GM19438 (cell line): ENCODE results near the gene FAM162A.
"Not testable (repeated sequence)": the region's sequence is repeated elsewhere in the genome, so short reads cannot be mapped to it uniquely, and the experiment has no call there.

Experiments used
- ATAC-seq: cut with Tn5 transposase; IDR thresholded peaks from one replicate; pipeline ENCODE4 v1.9.1; 2021; ENCODE audit warnings: low read depth; ENCODE audit not compliant: unreplicated experiment

Gene FAM162A, protein sequence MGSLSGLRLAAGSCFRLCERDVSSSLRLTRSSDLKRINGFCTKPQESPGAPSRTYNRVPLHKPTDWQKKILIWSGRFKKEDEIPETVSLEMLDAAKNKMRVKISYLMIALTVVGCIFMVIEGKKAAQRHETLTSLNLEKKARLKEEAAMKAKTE

GRCh38 chr3:122383771-122384697, at the start of gene FAM162A:
FAM162A (plus strand) TSS chr3:122384182; CDS start chr3:122384266, 84 bp downstream.
- peak; percentile 93 for ATAC-seq

- no peak for ATAC-seq
Observed at GRCh38 chr3:122342803-122343202, 41.2 kb upstream of the FAM162A start.

DNA sequence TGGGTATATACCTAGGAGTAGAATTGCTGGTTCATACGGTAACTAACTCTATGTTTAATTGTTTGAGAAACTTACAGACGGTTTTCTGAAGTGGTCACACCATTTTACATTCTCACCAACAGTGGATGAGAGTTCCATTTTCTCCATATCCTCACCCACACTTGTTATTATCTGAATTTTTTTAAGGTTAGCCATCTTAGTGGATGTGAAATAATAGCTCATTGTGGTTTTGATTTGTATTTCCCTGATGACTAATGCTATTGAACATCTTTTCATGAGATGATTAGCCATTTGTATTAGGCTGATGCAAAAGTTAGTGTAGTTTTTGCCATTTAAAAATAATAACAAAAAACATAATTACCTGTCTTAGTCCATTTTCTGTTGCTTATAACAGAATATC, 40.3 kb upstream of the FAM162A start:
- ATAC-seq, result no peak

DNA sequence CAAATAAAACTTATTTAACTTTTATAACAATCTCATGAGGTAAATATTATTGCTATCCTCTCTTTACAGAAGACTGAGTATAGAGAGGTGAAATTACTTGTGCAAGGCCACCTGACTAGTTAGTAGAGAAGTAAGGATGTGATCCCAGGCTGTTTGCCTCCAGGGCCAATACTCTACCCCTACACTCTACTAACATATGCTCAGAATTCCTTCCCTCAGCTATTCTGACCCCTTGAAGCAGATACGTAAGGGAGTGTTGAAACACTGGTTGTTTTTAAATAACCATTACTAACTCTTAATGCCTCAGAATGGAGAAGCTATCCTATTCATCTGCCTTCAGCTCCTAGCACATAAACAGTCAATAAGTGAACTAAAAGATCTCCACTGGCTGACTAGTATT, 34.8 kb upstream of the FAM162A start:
- ATAC-seq, result no peak

DNA sequence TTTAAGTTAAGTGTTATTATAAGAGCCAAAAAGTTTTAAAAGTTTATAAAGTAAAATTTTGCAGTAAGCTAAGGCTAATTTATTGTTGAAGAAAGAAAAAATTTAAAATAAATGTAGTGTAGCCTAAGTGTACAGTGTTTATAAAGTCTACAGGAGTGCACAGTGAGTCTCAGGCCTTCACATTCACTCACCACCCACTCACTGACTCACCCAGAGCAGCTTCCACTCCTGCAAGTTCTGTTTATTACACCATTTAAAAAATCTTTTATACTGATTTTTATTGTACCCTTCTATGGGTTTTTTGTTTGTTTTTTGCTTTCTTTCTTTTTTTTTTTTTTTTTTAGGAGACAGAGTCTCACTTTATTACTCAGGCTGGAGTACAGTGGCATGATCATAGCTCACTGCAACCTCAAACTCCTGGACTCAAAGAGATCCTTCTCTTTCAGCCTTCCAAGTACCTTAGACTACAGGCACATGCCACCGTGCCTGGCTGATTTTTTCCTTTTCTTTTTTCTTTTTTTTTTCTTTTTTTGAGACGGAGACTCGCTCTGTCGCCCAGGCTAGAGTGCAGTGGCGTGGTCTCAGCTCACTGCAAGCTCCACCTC, 33.1 kb upstream of the FAM162A start:
- no peak for ATAC-seq

DNA sequence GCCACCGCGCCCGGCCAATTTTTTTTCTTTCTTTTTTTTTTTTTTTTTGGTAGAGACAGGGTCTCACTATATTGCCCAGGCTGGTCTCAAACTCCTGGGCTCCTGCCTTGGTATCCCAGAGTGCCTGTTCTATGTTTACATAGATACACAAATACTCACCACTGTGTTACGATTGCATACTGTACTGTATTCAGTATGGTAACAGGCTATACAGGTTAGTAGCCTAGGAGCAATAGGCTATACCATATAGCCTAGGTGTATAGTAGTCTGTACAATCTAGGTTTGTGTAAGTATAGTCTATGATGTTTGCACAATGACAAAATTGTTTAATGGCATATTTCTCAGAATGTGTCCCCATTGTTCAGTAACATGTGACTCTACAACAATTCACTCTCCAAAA, 32.4 kb upstream of the FAM162A start:
- ATAC-seq, result no peak

DNA sequence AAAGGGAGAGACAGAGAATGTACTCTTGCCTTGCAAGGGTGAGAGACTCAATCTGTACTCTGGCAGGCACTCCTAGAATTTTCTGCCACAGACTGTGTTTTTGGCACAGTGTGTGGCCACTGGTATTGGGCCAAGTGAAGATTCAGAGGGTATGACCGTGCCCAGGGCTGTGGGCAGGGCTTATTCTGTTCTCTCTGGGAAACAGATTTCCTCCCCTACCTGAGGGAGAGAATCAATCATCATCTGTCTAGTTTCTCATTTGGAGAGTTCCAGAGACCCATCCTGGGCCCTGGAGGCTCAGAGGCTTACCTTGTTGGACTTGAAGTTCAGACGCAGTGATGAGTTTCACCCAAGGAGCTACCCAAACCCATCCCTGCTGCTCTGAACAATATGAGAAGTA, 30.8 kb upstream of the FAM162A start:
- ATAC-seq, result no peak

DNA sequence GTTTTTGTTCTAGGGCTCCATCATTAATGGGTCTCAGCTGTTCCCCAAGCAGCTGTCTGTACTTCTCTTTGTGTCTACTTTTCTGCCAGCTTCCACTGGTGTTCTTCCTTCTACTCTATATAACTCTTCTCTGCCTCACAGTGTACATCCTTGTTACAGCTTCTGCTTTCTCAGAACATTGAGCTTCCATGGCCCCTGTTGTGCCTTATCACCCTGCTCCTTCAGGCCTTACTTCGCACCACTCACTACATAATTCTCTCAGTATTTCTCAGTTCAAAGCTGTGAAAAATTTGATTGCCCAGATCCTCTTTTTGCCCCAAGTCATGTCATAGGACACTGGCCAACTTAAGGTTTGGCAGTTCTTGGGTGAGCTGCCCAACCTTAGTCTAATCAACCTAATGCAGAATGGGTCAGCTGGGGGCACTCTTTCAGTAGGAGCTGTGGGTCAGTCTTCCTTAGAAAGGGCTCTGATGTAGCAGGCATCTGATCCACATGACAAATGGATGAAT, 30.0 kb upstream of the FAM162A start:
- no peak for ATAC-seq

- ATAC-seq, result no peak
Observed at GRCh38 chr3:122355612-122356011, 28.4 kb upstream of the FAM162A start.

- ATAC-seq, result no peak
Observed at GRCh38 chr3:122356402-122356801, 27.6 kb upstream of the FAM162A start.

GRCh38 chr3:122357828-122358702, 25.9 kb upstream of the FAM162A start:
- no peak for ATAC-seq

DNA sequence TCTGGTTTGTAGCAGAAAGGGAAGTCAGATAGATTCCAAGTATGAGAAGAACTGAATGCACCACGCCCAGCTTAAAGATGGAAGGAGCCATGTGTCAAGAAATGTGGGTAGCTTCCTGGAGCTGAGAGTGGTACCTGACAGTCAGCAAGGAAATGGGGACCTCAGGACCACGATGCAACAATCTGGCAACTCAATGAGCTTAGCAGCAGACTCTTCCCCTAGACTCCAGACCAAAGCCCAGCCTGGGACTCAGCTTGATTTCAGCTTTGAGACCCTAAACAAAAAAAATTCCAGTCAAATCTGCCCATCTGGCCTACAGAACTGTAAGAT, 25.3 kb upstream of the FAM162A start:
- ATAC-seq, result no peak

DNA sequence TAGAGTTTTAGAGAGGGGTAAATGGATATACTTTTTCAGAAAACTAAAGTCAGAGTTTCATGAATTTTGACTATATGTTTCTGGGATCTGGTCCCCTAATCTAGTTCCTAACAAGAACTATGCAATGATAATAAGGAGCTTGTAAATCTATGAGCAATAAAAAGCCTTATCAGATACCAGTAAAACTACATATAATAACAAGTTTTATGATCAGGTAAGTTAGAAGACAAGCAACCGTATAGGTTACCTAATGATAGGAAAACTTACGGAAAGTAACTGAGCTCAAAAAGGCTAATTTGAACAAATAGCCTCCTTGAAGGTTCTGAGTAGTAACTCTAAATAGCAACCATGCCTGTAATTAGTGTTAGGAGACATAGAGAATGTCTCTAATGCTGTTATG, 22.0 kb upstream of the FAM162A start:
- no peak for ATAC-seq

- no peak for ATAC-seq
Observed at GRCh38 chr3:122364490-122364889, 19.5 kb upstream of the FAM162A start.

- ATAC-seq, result no peak
Observed at GRCh38 chr3:122365073-122365472, 18.9 kb upstream of the FAM162A start.

- not testable (repeated sequence) for ATAC-seq
Observed at GRCh38 chr3:122365582-122366378, 18.2 kb upstream of the FAM162A start.

DNA sequence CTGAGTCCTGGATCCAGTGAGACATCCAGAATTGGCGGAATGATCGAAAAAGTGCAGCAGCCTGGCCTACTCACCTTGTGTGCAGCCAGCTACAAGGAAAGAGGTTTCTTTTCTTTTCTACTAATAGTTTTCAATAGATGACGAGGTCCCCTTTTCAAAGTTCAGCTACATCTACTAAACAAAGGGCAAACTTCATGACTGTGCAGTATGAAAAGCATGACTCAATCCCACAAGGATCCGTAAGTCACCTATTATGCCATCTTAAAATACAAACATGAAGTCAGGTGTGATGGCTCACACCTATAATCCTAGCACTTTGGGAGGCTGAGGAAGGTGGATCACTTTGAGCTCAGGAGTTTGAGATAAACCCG, 17.6 kb upstream of the FAM162A start:
- ATAC-seq, result no peak

DNA sequence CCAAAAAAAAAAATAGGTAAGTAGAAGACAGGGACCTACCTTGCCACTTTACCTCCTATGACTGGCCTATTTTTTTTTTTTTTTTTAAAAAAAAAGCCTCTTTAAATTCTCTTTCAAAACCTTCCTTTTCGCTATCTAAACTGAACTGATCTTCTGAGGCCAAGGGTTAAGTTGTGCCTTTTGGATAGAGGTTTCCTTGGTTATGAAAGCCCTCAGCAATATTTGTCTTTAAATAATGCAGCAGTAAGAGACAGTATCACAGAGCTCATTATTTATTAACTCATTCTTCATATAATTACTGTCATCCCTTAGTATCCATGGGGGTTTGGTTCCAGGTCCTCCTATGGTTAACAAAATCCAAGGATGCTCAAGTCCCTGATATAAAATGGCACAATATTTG, 9.9 kb upstream of the FAM162A start:
- ATAC-seq, result no peak

GRCh38 chr3:122377975-122378374, 6.0 kb upstream of the FAM162A start:
- ATAC-seq, result no peak
